Gastrocnemius medialis (tissue), 4 donors: ENCODE data around the gene TMEM158. TPM values are rescaled to one million over a fixed set of nuclear protein-coding genes. Genes with fewer than 3 reads are reported as not detected.

ENCODE experiments used
- ATAC-seq, 2 donors: fragments of 150-250 bp; one replicate each; pipeline ENCODE4 v1.9.1; 2016
- DNase-seq, 2 donors: peaks; one replicate each; pipeline ENCODE4 v3.0.0-alpha.2; 2019
- H3K27ac ChIP-seq, 4 donors: fragments of 200-600 bp; sonication (generic); 1 replicate in 1 of 4; 2 replicates in 3 of 4; pipeline ENCODE4 v1.5.1; 2016 to 2018; ENCODE audit warnings: mild to moderate bottlenecking in 2 of 4, moderate library complexity in 1 of 4
- H3K27me3 ChIP-seq, 3 donors: fragments of 200-600 bp; sonication (generic) in 2 of 3; 1 replicate in 1 of 3; 2 replicates in 2 of 3; pipeline versions ENCODE4 v1.5.1 to v1.6.0; 2016 to 2019; ENCODE audit warnings: mild to moderate bottlenecking in 1 of 3, moderate library complexity in 1 of 3
- H3K36me3 ChIP-seq, 2 donors: fragments of 200-600 bp; sonication (generic) in 1 of 2; one replicate each; pipeline ENCODE4 v1.5.1; 2017 to 2018
- H3K4me1 ChIP-seq, 2 donors: fragments of 200-600 bp; sonication (generic) in 1 of 2; one replicate each; pipeline ENCODE4 v1.5.1; 2016 to 2017; ENCODE audit warnings: mild to moderate bottlenecking in 2 of 2
- H3K4me3 ChIP-seq, 4 donors: fragments of 200-600 bp; sonication (generic) in 3 of 4; 1 replicate in 1 of 4; 2 replicates in 3 of 4; pipeline ENCODE4 v1.5.1; 2016 to 2019; ENCODE audit warnings: mild to moderate bottlenecking in 2 of 4
- H3K9me3 ChIP-seq, 3 donors: fragments of 200-600 bp; sonication (generic) in 2 of 3; 1 replicate in 1 of 3; 2 replicates in 2 of 3; pipeline ENCODE4 v1.5.1; 2016 to 2019
- CTCF ChIP-seq, 5 experiments: fragments of 450-650 bp in 3 of 5; fragments of 200-600 bp in 2 of 5; sonication (generic) in 2 of 5; IDR thresholded peaks in 4 of 5; conservative IDR thresholded peaks in 1 of 5; 1 replicate in 4 of 5; 2 replicates in 1 of 5; pipeline ENCODE4 v1.5.1; 2016 to 2019; ENCODE audit warnings: antibody characterized with exemption in 5 of 5, mild to moderate bottlenecking in 3 of 5, moderate library complexity in 3 of 5
- POLR2A ChIP-seq, 2 donors: fragments of 450-650 bp; IDR thresholded peaks; one replicate each; pipeline ENCODE4 v1.6.1; 2017; ENCODE audit warnings: antibody characterized with exemption in 2 of 2, mild to moderate bottlenecking in 2 of 2, moderate library complexity in 2 of 2
- in situ Hi-C, 4 donors: fragments of 200-750 bp; cut with MboI; loops; one replicate each; pipeline versions ENCODE4 v1.15.0 to v1.8.0; 2017; ENCODE audit warnings: low sequenced_read_pairs in 4 of 4
- intact Hi-C: fragments of 100-400 bp; cut with DNase I; formaldehyde crosslinking; loops from one replicate; pipeline ENCODE4 v1.15.1; 2023; ENCODE audit warnings: low total_unique reads
- total RNA-seq, 4 donors: library from RNA; depleted of rRNA; stranded (reverse); fragments of >200 nt; gene quantifications; one replicate each; pipeline versions ENCODE4 v1.1.0 to v1.2.3, GENCODE V29; 2016

The TMEM158 gene
- total RNA-seq, 4 donors from 2014 or later = 0.31 to 3.8 (median 1.1) TPM

- Histone ChIP-seq H3K4me3 (no peak overlapping the region), H3K9me3 (no peaks in the 10 kb centered on the region), H3K27ac (no peak overlapping the region), H3K36me3 (no peaks in the 10 kb centered on the region), H3K4me1 (no peaks in the 10 kb centered on the region), H3K27me3 (peaks cover 0 to 2% (median 0%) of the 10 kb centered on the region in 3 donors)
- ATAC-seq (no peak), DNase-seq (no peak)
- in situ Hi-C loops (no loop called here), intact Hi-C loops (no loop called here)
- no peak for TF ChIP-seq CTCF (IDR thresholded peaks at IDR 0.05 in 4 of 5, conservative IDR thresholded peaks at IDR 0.05 in 1 of 5)
- no peak for TF ChIP-seq POLR2A (IDR thresholded peaks at IDR 0.05)
These were observed 10.9 kb upstream of the TMEM158 start for GRCh38 chr3:45236964-45237363.

- ATAC-seq (no peak), DNase-seq (no peak)
- H3K9me3 ChIP-seq = no peaks in the 10 kb centered on the region
- H3K36me3 ChIP-seq = no peaks in the 10 kb centered on the region
- H3K4me3 ChIP-seq = no peak overlapping the region
- TF ChIP-seq POLR2A (IDR thresholded peaks at IDR 0.05) (no peak), CTCF (IDR thresholded peaks at IDR 0.05 in 4 of 5, conservative IDR thresholded peaks at IDR 0.05 in 1 of 5) (no peak)
- H3K27me3 ChIP-seq = peaks cover 0 to 2% (median 0%) of the 10 kb centered on the region in 3 donors
- no peak overlapping the region for H3K27ac ChIP-seq
- in situ Hi-C loops = no loop called here
- intact Hi-C loops = no loop called here
- H3K4me1 ChIP-seq = no peaks in the 10 kb centered on the region
These were observed 9.3 kb upstream of the TMEM158 start for GRCh38 chr3:45235409-45235808.

GRCh38 chr3:45234250-45234649 is 8.2 kb upstream of the TMEM158 start:
- DNase-seq (no peak), ATAC-seq (no peak)
- in situ Hi-C loops (no loop called here), intact Hi-C loops (no loop called here)
- H3K36me3 ChIP-seq = no peaks in the 10 kb centered on the region
- TF ChIP-seq CTCF (IDR thresholded peaks at IDR 0.05 in 4 of 5, conservative IDR thresholded peaks at IDR 0.05 in 1 of 5) (no peak), POLR2A (IDR thresholded peaks at IDR 0.05) (no peak)
- H3K9me3 ChIP-seq = no peaks in the 10 kb centered on the region
- no peaks in the 10 kb centered on the region for H3K4me1 ChIP-seq
- H3K27me3 ChIP-seq = no peaks in the 10 kb centered on the region
- H3K27ac ChIP-seq = no peak overlapping the region
- no peak overlapping the region for H3K4me3 ChIP-seq

- no peak overlapping the region for H3K27ac ChIP-seq
- in situ Hi-C loops = no loop called here
- ATAC-seq = no peak
These were observed 6.4 kb upstream of the TMEM158 start for GRCh38 chr3:45232521-45232920.

More at GRCh38 chr3:45232521-45232920, 6.4 kb upstream of the TMEM158 start:
- intact Hi-C loops = no loop called here
- H3K4me1 ChIP-seq = no peaks in the 10 kb centered on the region
- H3K27me3 ChIP-seq = no peaks in the 10 kb centered on the region
- TF ChIP-seq CTCF (IDR thresholded peaks at IDR 0.05 in 4 of 5, conservative IDR thresholded peaks at IDR 0.05 in 1 of 5) (no peak), POLR2A (IDR thresholded peaks at IDR 0.05) (no peak)
- H3K4me3 ChIP-seq = no peak overlapping the region
- DNase-seq = no peak
- H3K9me3 ChIP-seq = no peaks in the 10 kb centered on the region
- no peaks in the 10 kb centered on the region for H3K36me3 ChIP-seq
